Suppressor macrophage treated with lipopolysaccharide for 1 hour (primary cell): Measurements from ENCODE around the gene RXRA.

Source experiments
- DNase-seq, 3 donors: peaks; one replicate each; pipeline ENCODE4 v3.0.0-alpha.2; 2020 to 2022

Gene RXRA

GRCh38 chr9:134456756-134457305 is 130.6 kb downstream of the RXRA start:
- no peak for DNase-seq

GRCh38 chr9:134457321-134458206 is 131.3 kb downstream of the RXRA start:
- DNase-seq: no peak

- no peak for DNase-seq
These were observed 132.2 kb downstream of the RXRA start for GRCh38 chr9:134458207-134459108.

GRCh38 chr9:134459164-134459563 is 132.9 kb downstream of the RXRA start:
- DNase-seq: peak; percentile 91 to 94 (median 93)

- no peak for DNase-seq
These were observed 133.3 kb downstream of the RXRA start for GRCh38 chr9:134459573-134459972.

- DNase-seq: no peak
These were observed 134.0 kb downstream of the RXRA start for GRCh38 chr9:134460206-134460605.

GRCh38 chr9:134460896-134461295 is 134.6 kb downstream of the RXRA start:
- DNase-seq: no peak

- DNase-seq: peak; percentile 28 to 54 (median 42)
These were observed 135.2 kb downstream of the RXRA start for GRCh38 chr9:134461426-134461982.

GRCh38 chr9:134462318-134462717 is 136.1 kb downstream of the RXRA start:
- DNase-seq: no peak

- DNase-seq: no peak
These were observed 137.0 kb downstream of the RXRA start for GRCh38 chr9:134463280-134463679.

GRCh38 chr9:134466869-134467616 is 140.8 kb downstream of the RXRA start:
- no peak for DNase-seq

- DNase-seq: no peak
These were observed 142.1 kb downstream of the RXRA start for GRCh38 chr9:134468358-134468757.

GRCh38 chr9:134469041-134469875 is 143.0 kb downstream of the RXRA start:
- no peak for DNase-seq

- no peak for DNase-seq
These were observed 146.0 kb downstream of the RXRA start for GRCh38 chr9:134472256-134472655.

- no peak for DNase-seq
These were observed 147.1 kb downstream of the RXRA start for GRCh38 chr9:134473141-134474054.

GRCh38 chr9:134474055-134474370 is 147.8 kb downstream of the RXRA start:
- no peak for DNase-seq

GRCh38 chr9:134475011-134475790 is 148.9 kb downstream of the RXRA start:
- DNase-seq: no peak

GRCh38 chr9:134476272-134476941 is 150.2 kb downstream of the RXRA start:
- peak; percentile 20 to 33 (median 31) for DNase-seq

GRCh38 chr9:134476942-134477335 is 150.7 kb downstream of the RXRA start:
- no peak for DNase-seq
